Esophagus squamous epithelium (tissue), 5 donors: ENCODE measurements around the gene FEM1C. TPM values are rescaled to one million over a fixed set of nuclear protein-coding genes. Genes with fewer than 3 reads are reported as not detected.

Experiments
- DNase-seq: peaks from one replicate; lab custom pipeline; 2025; lab: John Stamatoyannopoulos, UW
- H3K27ac ChIP-seq, 4 donors: fragments of 200-600 bp; sonication (generic); one replicate each; pipeline ENCODE4 v1.5.1; 2016 to 2019; ENCODE audit warnings: mild to moderate bottlenecking in 1 of 4
- H3K27me3 ChIP-seq, 4 donors: fragments of 200-600 bp; sonication (generic); 1 replicate in 3 of 4; 2 replicates in 1 of 4; pipeline versions ENCODE4 v1.5.1 to v1.6.0; 2017 to 2021; ENCODE audit warnings: antibody characterized with exemption in 1 of 4
- H3K36me3 ChIP-seq, 3 donors: fragments of 200-600 bp; sonication (generic); one replicate each; pipeline ENCODE4 v1.5.1; 2016 to 2019
- H3K4me1 ChIP-seq, 3 donors: fragments of 200-600 bp; sonication (generic); one replicate each; pipeline ENCODE4 v1.5.1; 2017 to 2019
- H3K4me3 ChIP-seq, 4 donors: fragments of 200-600 bp; sonication (generic); 1 replicate in 3 of 4; 2 replicates in 1 of 4; pipeline ENCODE4 v1.5.1; 2016 to 2019; ENCODE audit warnings: mild to moderate bottlenecking in 2 of 4, moderate library complexity in 1 of 4
- H3K9me3 ChIP-seq, 3 donors: fragments of 200-600 bp; sonication (generic); one replicate each; pipeline ENCODE4 v1.5.1; 2016 to 2019
- CTCF ChIP-seq, 6 experiments: fragments of 450-650 bp in 4 of 6; fragments of 200-600 bp in 2 of 6; sonication (generic) in 2 of 6; IDR thresholded peaks; one replicate each; pipeline ENCODE4 v1.5.1; 2016 to 2019; ENCODE audit warnings: antibody characterized with exemption in 6 of 6, mild to moderate bottlenecking in 4 of 6, moderate library complexity in 4 of 6
- POLR2A ChIP-seq, 4 donors: fragments of 450-650 bp; IDR thresholded peaks; one replicate each; pipeline ENCODE4 v1.6.1; 2017; ENCODE audit warnings: antibody characterized with exemption in 4 of 4, mild to moderate bottlenecking in 4 of 4, moderate library complexity in 3 of 4
- WGBS, 2 donors: methylation state at CpG; one replicate each; pipeline ENCODE4 v1.1.5; 2018; 5-methylcytosine and 5-hydroxymethylcytosine counted together
- intact Hi-C: fragments of 100-400 bp; cut with DNase I; formaldehyde crosslinking; loops from one replicate; pipeline ENCODE4 v1.15.0; 2022
- total RNA-seq, 4 donors: library from RNA; depleted of rRNA; stranded (reverse); fragments of >200 nt; gene quantifications; one replicate each; pipeline ENCODE4 v1.1.0, GENCODE V29; 2016
- donor health status: DM: yes; HTN: yes; CAD: no.

FEM1C gene
- total RNA-seq, 4 donors from 2014 or later = 8.2 to 23.1 (median 11.7) TPM

GRCh38 chr5:115559524-115559923 lies 14.9 kb upstream of the FEM1C start:
- intact Hi-C loops = no loop called here
- no peaks in the 10 kb centered on the region for H3K4me1 ChIP-seq
- TF ChIP-seq CTCF (IDR thresholded peaks at IDR 0.05) (no peak), POLR2A (IDR thresholded peaks at IDR 0.05) (no peak)
- no peaks in the 10 kb centered on the region for H3K9me3 ChIP-seq
- H3K27ac ChIP-seq = no peak overlapping the region
- H3K36me3 ChIP-seq = no peaks in the 10 kb centered on the region
- DNase-seq = no peak
- H3K27me3 ChIP-seq = no peaks in the 10 kb centered on the region
- H3K4me3 ChIP-seq = no peak overlapping the region

GRCh38 chr5:115558388-115558956 lies 13.9 kb upstream of the FEM1C start:
- intact Hi-C loops = no loop called here
- Histone ChIP-seq H3K4me1 (no peaks in the 10 kb centered on the region), H3K36me3 (no peaks in the 10 kb centered on the region), H3K4me3 (no peak overlapping the region), H3K27ac (peak overlapping the region; percentile 11 to 70 (median 66)), H3K9me3 (no peaks in the 10 kb centered on the region), H3K27me3 (no peaks in the 10 kb centered on the region)
- no peak for DNase-seq
- TF ChIP-seq CTCF (IDR thresholded peaks at IDR 0.05) = no peak
- TF ChIP-seq POLR2A (IDR thresholded peaks at IDR 0.05) = no peak
- 62 to 72% methylated on average over 4 of the region's 4 CpGs for WGBS, 2 donors

GRCh38 chr5:115557667-115558387 lies 13.3 kb upstream of the FEM1C start:
- no peak for DNase-seq
- H3K4me3 ChIP-seq = no peak overlapping the region
- H3K27me3 ChIP-seq = no peaks in the 10 kb centered on the region
- H3K27ac ChIP-seq = peak overlapping the region; percentile 7 to 70 (median 66)
- no peaks in the 10 kb centered on the region for H3K4me1 ChIP-seq
- 56 to 60% methylated on average over 3 of the region's 3 CpGs for WGBS, 2 donors
- no peaks in the 10 kb centered on the region for H3K36me3 ChIP-seq
- TF ChIP-seq CTCF (IDR thresholded peaks at IDR 0.05) (no peak), POLR2A (IDR thresholded peaks at IDR 0.05) (no peak)
- intact Hi-C loops = no loop called here
- no peaks in the 10 kb centered on the region for H3K9me3 ChIP-seq

- Histone ChIP-seq H3K4me3 (no peak overlapping the region), H3K27me3 (no peaks in the 10 kb centered on the region), H3K27ac (no peak overlapping the region), H3K9me3 (no peaks in the 10 kb centered on the region), H3K4me1 (no peaks in the 10 kb centered on the region), H3K36me3 (no peaks in the 10 kb centered on the region)
- TF ChIP-seq CTCF (IDR thresholded peaks at IDR 0.05) = no peak
- TF ChIP-seq POLR2A (IDR thresholded peaks at IDR 0.05) = no peak
- DNase-seq = no peak
- WGBS, 2 donors = 85 to 100% methylated on average over 2 of the region's 2 CpGs
- intact Hi-C loops = no loop called here
Measured at GRCh38 chr5:115556276-115556675, 11.7 kb upstream of the FEM1C start.

GRCh38 chr5:115555084-115555633 lies 10.6 kb upstream of the FEM1C start:
- peaks cover 0 to 7% (median 0%) of the 10 kb centered on the region in 3 donors for H3K4me1 ChIP-seq
- no peaks in the 10 kb centered on the region for H3K27me3 ChIP-seq
- H3K4me3 ChIP-seq = no peak overlapping the region
- TF ChIP-seq POLR2A (IDR thresholded peaks at IDR 0.05) = no peak
- TF ChIP-seq CTCF (IDR thresholded peaks at IDR 0.05) = no peak
- 84 to 87% methylated on average over 4 of the region's 4 CpGs for WGBS, 2 donors
- no peaks in the 10 kb centered on the region for H3K9me3 ChIP-seq
- H3K27ac ChIP-seq = no peak overlapping the region
- intact Hi-C loops = no loop called here
- H3K36me3 ChIP-seq = no peaks in the 10 kb centered on the region
- no peak for DNase-seq
